ENCODE results near the gene KLHDC8B.

- TF ChIP-seq CTCF (IDR thresholded peaks at IDR 0.05): no peak
- TF ChIP-seq POLR2A (IDR thresholded peaks at IDR 0.05): no peak
Measured at GRCh38 chr3:49191741-49192140, 20.3 kb downstream of the KLHDC8B start.

All from heart left ventricle (tissue), 13 donors.